ENCODE data around the gene BIN2.
"Not testable (repeated sequence)": the region's sequence is repeated elsewhere in the genome, so short reads cannot be mapped to it uniquely, and the experiment has no call there.

Gene BIN2

GRCh38 chr12:51318846-51319599 is 5.0 kb downstream of the BIN2 start:
- Mint-ChIP-seq H3K27me3 (no peaks in the 10 kb centered on the region), H3K4me3 (no peak overlapping the region), H3K4me1 (ENCODE audit: low read depth) (peaks cover 64% of the 10 kb centered on the region), H3K9me3 (no peaks in the 10 kb centered on the region), H3K27ac (peak overlapping the region; percentile 10), H3K36me3 (ENCODE audit: low read depth) (peaks cover 87% of the 10 kb centered on the region)
- intact Hi-C loops (cut with micrococcal nuclease) = no loop called here

GRCh38 chr12:51318057-51318806 is 5.7 kb downstream of the BIN2 start:
- peaks cover 57% of the 10 kb centered on the region for H3K4me1 Mint-ChIP-seq (ENCODE audit: low read depth)
- H3K27me3 Mint-ChIP-seq; H3K9me3 Mint-ChIP-seq; intact Hi-C loops (cut with micrococcal nuclease); H3K4me3 Mint-ChIP-seq: not testable (repeated sequence)
- peak overlapping the region; percentile 10 for H3K27ac Mint-ChIP-seq
- peaks cover 88% of the 10 kb centered on the region for H3K36me3 Mint-ChIP-seq (ENCODE audit: low read depth)

- Mint-ChIP-seq H3K27me3 (no peaks in the 10 kb centered on the region), H3K27ac (no peak overlapping the region), H3K4me1 (ENCODE audit: low read depth) (peaks cover 30% of the 10 kb centered on the region), H3K36me3 (ENCODE audit: low read depth) (peaks cover 96% of the 10 kb centered on the region), H3K4me3 (no peak overlapping the region), H3K9me3 (no peaks in the 10 kb centered on the region)
- intact Hi-C loops (cut with micrococcal nuclease) = no loop called here
These were observed 12.6 kb downstream of the BIN2 start for GRCh38 chr12:51311389-51311788.

GRCh38 chr12:51307655-51308593 is 16.1 kb downstream of the BIN2 start:
- Mint-ChIP-seq H3K4me3 (no peak overlapping the region), H3K27me3 (no peaks in the 10 kb centered on the region), H3K36me3 (ENCODE audit: low read depth) (peaks cover 88% of the 10 kb centered on the region), H3K9me3 (no peaks in the 10 kb centered on the region), H3K27ac (peak overlapping the region; percentile 69), H3K4me1 (ENCODE audit: low read depth) (peaks cover 29% of the 10 kb centered on the region)
- intact Hi-C loops (cut with micrococcal nuclease) = loop anchor here (5.0 kb wide), 1 partner anchor 34 kb away; no protein-coding TSS in a partner anchor

GRCh38 chr12:51306507-51306906 is 17.5 kb downstream of the BIN2 start:
- no peaks in the 10 kb centered on the region for H3K9me3 Mint-ChIP-seq
- peak overlapping the region; percentile 73 for H3K27ac Mint-ChIP-seq
- intact Hi-C loops (cut with micrococcal nuclease) = loop anchor here (5.0 kb wide), 1 partner anchor 36 kb away; no protein-coding TSS in a partner anchor
- peaks cover 29% of the 10 kb centered on the region for H3K4me1 Mint-ChIP-seq (ENCODE audit: low read depth)
- H3K36me3 Mint-ChIP-seq (ENCODE audit: low read depth) = peaks cover 88% of the 10 kb centered on the region
- no peaks in the 10 kb centered on the region for H3K27me3 Mint-ChIP-seq
- no peak overlapping the region for H3K4me3 Mint-ChIP-seq

- intact Hi-C loops (cut with micrococcal nuclease); H3K4me1 Mint-ChIP-seq (ENCODE audit: low read depth); H3K9me3 Mint-ChIP-seq; H3K4me3 Mint-ChIP-seq; H3K27ac Mint-ChIP-seq; H3K27me3 Mint-ChIP-seq: not testable (repeated sequence)
- peaks cover 92% of the 10 kb centered on the region for H3K36me3 Mint-ChIP-seq (ENCODE audit: low read depth)
These were observed 23.2 kb downstream of the BIN2 start for GRCh38 chr12:51300768-51301167.

- intact Hi-C loops (cut with micrococcal nuclease) = no loop called here
- Mint-ChIP-seq H3K4me1 (ENCODE audit: low read depth) (peaks cover 9% of the 10 kb centered on the region), H3K27ac (no peak overlapping the region), H3K4me3 (no peak overlapping the region), H3K36me3 (ENCODE audit: low read depth) (peaks cover 88% of the 10 kb centered on the region), H3K27me3 (no peaks in the 10 kb centered on the region), H3K9me3 (no peaks in the 10 kb centered on the region)
These were observed 28.3 kb downstream of the BIN2 start for GRCh38 chr12:51295651-51296050.

GRCh38 chr12:51294097-51294496 is 29.9 kb downstream of the BIN2 start:
- H3K27ac Mint-ChIP-seq; H3K4me3 Mint-ChIP-seq; H3K4me1 Mint-ChIP-seq (ENCODE audit: low read depth); H3K9me3 Mint-ChIP-seq; H3K27me3 Mint-ChIP-seq: not testable (repeated sequence)
- peaks cover 88% of the 10 kb centered on the region for H3K36me3 Mint-ChIP-seq (ENCODE audit: low read depth)
- intact Hi-C loops (cut with micrococcal nuclease) = loop anchor here (5.0 kb wide), 1 partner anchor 33 kb away; no protein-coding TSS in a partner anchor

GRCh38 chr12:51293696-51294095 is 30.3 kb downstream of the BIN2 start:
- intact Hi-C loops (cut with micrococcal nuclease) = loop anchor here (2.0 to 5.0 kb wide), 2 partner anchors 25 to 34 kb away; no protein-coding TSS in a partner anchor
- H3K4me1 Mint-ChIP-seq (ENCODE audit: low read depth) = peaks cover 9% of the 10 kb centered on the region
- no peak overlapping the region for H3K4me3 Mint-ChIP-seq
- no peaks in the 10 kb centered on the region for H3K27me3 Mint-ChIP-seq
- H3K9me3 Mint-ChIP-seq = no peaks in the 10 kb centered on the region
- H3K36me3 Mint-ChIP-seq (ENCODE audit: low read depth) = peaks cover 88% of the 10 kb centered on the region
- H3K27ac Mint-ChIP-seq = no peak overlapping the region

GRCh38 chr12:51291603-51292513 is 32.1 kb downstream of the BIN2 start:
- Mint-ChIP-seq H3K4me3 (peak overlapping the region; percentile 55), H3K36me3 (ENCODE audit: low read depth) (peaks cover 88% of the 10 kb centered on the region), H3K27ac (peak overlapping the region; percentile 82)
- not testable (repeated sequence) for H3K9me3 Mint-ChIP-seq; H3K4me1 Mint-ChIP-seq (ENCODE audit: low read depth); H3K27me3 Mint-ChIP-seq
- intact Hi-C loops (cut with micrococcal nuclease) = loop anchor here (2.0 to 5.0 kb wide), 2 partner anchors 23 to 35 kb away; no protein-coding TSS in a partner anchor

- H3K36me3 Mint-ChIP-seq (ENCODE audit: low read depth) = peaks cover 89% of the 10 kb centered on the region
- H3K27ac Mint-ChIP-seq = no peak overlapping the region
- no peaks in the 10 kb centered on the region for H3K9me3 Mint-ChIP-seq
- intact Hi-C loops (cut with micrococcal nuclease) = no loop called here
- H3K4me1 Mint-ChIP-seq (ENCODE audit: low read depth) = no peaks in the 10 kb centered on the region
- no peak overlapping the region for H3K4me3 Mint-ChIP-seq
- no peaks in the 10 kb centered on the region for H3K27me3 Mint-ChIP-seq
These were observed 38.1 kb downstream of the BIN2 start for GRCh38 chr12:51285843-51286242.

- Mint-ChIP-seq H3K4me1 (ENCODE audit: low read depth) (no peaks in the 10 kb centered on the region), H3K27ac (no peak overlapping the region), H3K27me3 (no peaks in the 10 kb centered on the region), H3K4me3 (no peak overlapping the region), H3K9me3 (no peaks in the 10 kb centered on the region), H3K36me3 (ENCODE audit: low read depth) (peaks cover 59% of the 10 kb centered on the region)
- intact Hi-C loops (cut with micrococcal nuclease) = no loop called here
These were observed 42.6 kb downstream of the BIN2 start for GRCh38 chr12:51281202-51281924.

All from dendritic cell treated with granulocyte-macrophage colony-stimulating factor and Interleukin-4, amounts not matched to agents 40 ng/mL and 50 ng/mL, for 4 days (primary cell).